Measurements from ENCODE around the gene RFPL1.
"Not testable (repeated sequence)": the region's sequence is repeated elsewhere in the genome, so short reads cannot be mapped to it uniquely, and the experiment has no call there.

RFPL1 gene

DNA sequence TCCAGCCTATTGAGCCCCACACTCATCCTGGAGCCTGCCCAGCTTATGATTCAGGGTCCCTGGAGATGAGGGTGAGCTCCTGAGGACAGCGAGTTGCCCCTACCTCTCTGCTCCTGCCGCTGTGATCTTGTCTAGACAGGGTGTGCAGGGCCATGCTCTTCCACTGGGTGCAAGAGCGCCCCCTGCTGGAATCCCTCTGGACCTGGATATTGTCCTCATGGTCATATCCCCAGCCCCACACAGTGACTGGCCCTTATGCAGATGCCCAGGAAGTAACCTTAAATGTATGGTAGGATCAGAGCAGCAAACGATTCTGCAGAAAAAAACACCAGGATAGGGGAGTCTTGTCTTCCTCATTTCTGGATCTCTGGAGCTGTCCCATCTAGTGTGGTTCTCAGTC lies 25.6 kb upstream of the RFPL1 start:
- not testable (repeated sequence) for H3K27ac ChIP-seq (replicated peaks); H3K27me3 ChIP-seq (ENCODE audit: insufficient read depth, poor library complexity, severe bottlenecking); H3K4me3 ChIP-seq (replicated peaks; ENCODE audit: insufficient read depth, low read length)
- peak in 1 of 2 experiments; percentile 28 for DNase-seq (ENCODE audit: low read depth in 1 of 2, low spot score in 1 of 2)
- TF ChIP-seq, protein P1, sequence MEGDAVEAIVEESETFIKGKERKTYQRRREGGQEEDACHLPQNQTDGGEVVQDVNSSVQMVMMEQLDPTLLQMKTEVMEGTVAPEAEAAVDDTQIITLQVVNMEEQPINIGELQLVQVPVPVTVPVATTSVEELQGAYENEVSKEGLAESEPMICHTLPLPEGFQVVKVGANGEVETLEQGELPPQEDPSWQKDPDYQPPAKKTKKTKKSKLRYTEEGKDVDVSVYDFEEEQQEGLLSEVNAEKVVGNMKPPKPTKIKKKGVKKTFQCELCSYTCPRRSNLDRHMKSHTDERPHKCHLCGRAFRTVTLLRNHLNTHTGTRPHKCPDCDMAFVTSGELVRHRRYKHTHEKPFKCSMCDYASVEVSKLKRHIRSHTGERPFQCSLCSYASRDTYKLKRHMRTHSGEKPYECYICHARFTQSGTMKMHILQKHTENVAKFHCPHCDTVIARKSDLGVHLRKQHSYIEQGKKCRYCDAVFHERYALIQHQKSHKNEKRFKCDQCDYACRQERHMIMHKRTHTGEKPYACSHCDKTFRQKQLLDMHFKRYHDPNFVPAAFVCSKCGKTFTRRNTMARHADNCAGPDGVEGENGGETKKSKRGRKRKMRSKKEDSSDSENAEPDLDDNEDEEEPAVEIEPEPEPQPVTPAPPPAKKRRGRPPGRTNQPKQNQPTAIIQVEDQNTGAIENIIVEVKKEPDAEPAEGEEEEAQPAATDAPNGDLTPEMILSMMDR (IDR thresholded peaks at IDR 0.05; ENCODE audit: insufficient read depth, low read length): peak; percentile 5

DNA sequence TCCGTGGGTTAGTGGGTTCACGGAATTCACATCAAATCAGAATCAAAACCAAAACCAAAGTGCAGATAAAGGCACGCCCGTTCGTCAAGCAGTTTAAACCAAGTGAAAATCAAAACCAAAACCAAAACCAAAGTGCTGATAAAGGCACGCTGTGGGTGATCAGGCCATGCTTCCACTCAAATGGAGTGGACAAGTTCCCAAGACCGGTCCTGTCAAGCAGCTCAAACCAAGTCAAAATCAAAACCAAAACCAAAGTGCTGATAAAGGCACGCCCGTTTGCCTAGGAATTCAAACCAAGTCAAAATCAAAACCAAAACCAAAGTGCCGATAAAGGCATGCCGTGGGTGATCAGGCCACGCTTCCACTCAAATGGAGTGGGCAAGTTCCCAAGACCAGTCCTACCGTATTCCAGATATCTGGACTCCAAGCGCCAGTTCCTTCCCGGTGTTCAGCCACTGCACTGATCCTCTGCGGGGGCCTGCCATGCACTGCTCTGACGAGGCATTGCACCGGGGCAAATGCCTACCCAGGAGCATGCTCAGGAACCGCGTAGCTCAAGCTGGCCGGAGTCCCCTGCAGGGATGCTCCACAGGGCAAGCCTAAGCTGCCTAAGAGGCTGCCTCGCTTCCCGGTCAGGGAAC lies 23.3 kb upstream of the RFPL1 start:
- not testable (repeated sequence) for H3K27ac ChIP-seq (replicated peaks); DNase-seq (ENCODE audit: low read depth in 1 of 2, low spot score in 1 of 2); H3K27me3 ChIP-seq (ENCODE audit: insufficient read depth, poor library complexity, severe bottlenecking)
- H3K4me3 ChIP-seq (replicated peaks; ENCODE audit: insufficient read depth, low read length): peak overlapping the region; percentile 26

DNA sequence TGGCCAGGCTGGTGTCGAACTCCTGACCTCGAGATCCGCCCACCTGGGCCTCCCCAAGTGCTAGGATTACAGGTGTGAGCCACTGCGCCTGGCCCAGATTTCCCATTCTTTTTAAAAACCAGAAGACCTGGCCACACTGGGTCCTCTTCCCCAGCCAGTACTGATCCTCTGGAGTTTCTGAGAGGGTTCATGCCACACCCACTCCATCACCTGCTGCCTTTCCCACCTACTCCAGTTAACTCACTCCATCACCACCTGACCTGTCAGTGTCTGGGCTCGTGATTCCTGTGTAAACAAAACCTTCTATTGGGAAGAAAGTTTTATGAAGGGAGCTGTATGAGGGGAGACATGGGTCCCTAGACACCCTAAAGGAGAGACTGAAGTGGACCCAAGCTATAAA lies 19.7 kb upstream of the RFPL1 start:
- DNase-seq (ENCODE audit: low read depth in 1 of 2, low spot score in 1 of 2); H3K4me3 ChIP-seq (replicated peaks; ENCODE audit: insufficient read depth, low read length); H3K27ac ChIP-seq (replicated peaks); H3K27me3 ChIP-seq (ENCODE audit: insufficient read depth, poor library complexity, severe bottlenecking): not testable (repeated sequence)

DNA sequence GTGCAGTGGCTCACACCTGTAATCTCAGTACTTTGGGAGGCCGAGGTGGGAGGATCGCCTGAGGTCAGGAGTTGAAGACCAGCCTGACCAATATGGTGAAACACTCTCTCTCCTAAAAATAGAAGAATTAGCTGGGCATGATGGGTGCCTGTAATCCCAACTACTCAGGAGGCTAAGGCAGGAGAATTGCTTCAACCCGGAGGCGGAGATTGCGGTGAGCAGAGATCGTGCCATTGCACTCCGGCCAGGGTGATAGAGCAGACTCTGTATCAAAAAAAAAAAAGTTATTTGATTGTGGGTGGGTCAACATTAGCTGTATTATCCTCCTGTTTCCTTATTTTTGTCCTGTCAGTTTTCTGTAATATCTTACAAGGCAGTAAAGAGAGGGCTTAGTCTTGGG lies 11.9 kb upstream of the RFPL1 start:
- Histone ChIP-seq H3K27ac (replicated peaks) (no peak overlapping the region), H3K4me3 (replicated peaks; ENCODE audit: insufficient read depth, low read length) (no peak overlapping the region), H3K27me3 (ENCODE audit: insufficient read depth, poor library complexity, severe bottlenecking) (peaks cover 4% of the 10 kb centered on the region)
- no peak for DNase-seq (ENCODE audit: low read depth in 1 of 2, low spot score in 1 of 2)
- TF ChIP-seq, protein P1 (IDR thresholded peaks at IDR 0.05; ENCODE audit: insufficient read depth, low read length): no peak
- TF ChIP-seq POLR2AphosphoS5 (IDR thresholded peaks at IDR 0.05; ENCODE audit: low read depth) (no peak), SPI1 (IDR thresholded peaks at IDR 0.05; ENCODE audit: borderline replicate concordance, low read depth) (no peak), GABPA (IDR thresholded peaks at IDR 0.05; ENCODE audit: low read depth) (no peak)
- TF ChIP-seq, protein P2, sequence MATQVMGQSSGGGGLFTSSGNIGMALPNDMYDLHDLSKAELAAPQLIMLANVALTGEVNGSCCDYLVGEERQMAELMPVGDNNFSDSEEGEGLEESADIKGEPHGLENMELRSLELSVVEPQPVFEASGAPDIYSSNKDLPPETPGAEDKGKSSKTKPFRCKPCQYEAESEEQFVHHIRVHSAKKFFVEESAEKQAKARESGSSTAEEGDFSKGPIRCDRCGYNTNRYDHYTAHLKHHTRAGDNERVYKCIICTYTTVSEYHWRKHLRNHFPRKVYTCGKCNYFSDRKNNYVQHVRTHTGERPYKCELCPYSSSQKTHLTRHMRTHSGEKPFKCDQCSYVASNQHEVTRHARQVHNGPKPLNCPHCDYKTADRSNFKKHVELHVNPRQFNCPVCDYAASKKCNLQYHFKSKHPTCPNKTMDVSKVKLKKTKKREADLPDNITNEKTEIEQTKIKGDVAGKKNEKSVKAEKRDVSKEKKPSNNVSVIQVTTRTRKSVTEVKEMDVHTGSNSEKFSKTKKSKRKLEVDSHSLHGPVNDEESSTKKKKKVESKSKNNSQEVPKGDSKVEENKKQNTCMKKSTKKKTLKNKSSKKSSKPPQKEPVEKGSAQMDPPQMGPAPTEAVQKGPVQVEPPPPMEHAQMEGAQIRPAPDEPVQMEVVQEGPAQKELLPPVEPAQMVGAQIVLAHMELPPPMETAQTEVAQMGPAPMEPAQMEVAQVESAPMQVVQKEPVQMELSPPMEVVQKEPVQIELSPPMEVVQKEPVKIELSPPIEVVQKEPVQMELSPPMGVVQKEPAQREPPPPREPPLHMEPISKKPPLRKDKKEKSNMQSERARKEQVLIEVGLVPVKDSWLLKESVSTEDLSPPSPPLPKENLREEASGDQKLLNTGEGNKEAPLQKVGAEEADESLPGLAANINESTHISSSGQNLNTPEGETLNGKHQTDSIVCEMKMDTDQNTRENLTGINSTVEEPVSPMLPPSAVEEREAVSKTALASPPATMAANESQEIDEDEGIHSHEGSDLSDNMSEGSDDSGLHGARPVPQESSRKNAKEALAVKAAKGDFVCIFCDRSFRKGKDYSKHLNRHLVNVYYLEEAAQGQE (IDR thresholded peaks at IDR 0.05; ENCODE audit: insufficient replicate concordance, low read depth): no peak

DNA sequence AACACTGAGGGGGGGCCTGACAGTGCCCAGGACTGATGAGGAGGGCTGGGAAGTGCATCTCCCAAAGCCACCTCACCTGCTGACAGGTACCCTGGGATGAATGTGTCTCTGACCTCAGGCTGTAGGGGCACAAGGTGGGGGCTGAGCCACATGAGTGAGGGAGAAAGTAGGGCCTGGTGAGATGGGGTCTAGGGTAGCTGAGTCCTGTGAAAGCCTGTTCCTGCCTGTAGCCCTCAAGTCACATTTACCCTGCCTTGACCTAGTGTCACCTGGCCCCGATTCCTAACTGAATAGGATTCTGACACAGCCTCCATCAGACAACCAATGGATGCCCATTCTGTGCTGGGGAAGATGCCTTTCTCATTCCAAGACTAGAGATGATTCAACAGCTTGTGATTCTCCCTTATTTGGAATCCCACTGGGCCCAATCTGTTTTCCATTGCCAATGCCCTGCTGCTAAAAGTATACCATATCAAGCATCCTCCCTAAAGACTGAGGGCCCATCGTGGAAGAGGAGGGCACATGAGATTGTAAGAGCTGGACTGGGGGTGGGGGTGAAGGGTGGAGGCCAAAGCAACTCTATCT lies 11.1 kb upstream of the RFPL1 start:
- no peak for DNase-seq (ENCODE audit: low read depth in 1 of 2, low spot score in 1 of 2)
- no peak overlapping the region for H3K27ac ChIP-seq (replicated peaks)
- peaks cover 4% of the 10 kb centered on the region for H3K27me3 ChIP-seq (ENCODE audit: insufficient read depth, poor library complexity, severe bottlenecking)
- TF ChIP-seq GABPA (IDR thresholded peaks at IDR 0.05; ENCODE audit: low read depth) (no peak), SPI1 (IDR thresholded peaks at IDR 0.05; ENCODE audit: borderline replicate concordance, low read depth) (no peak), POLR2AphosphoS5 (IDR thresholded peaks at IDR 0.05; ENCODE audit: low read depth) (no peak)
- TF ChIP-seq, protein P1 (IDR thresholded peaks at IDR 0.05; ENCODE audit: insufficient read depth, low read length): no peak
- TF ChIP-seq, protein P2 (IDR thresholded peaks at IDR 0.05; ENCODE audit: insufficient replicate concordance, low read depth): no peak
- H3K4me3 ChIP-seq (replicated peaks; ENCODE audit: insufficient read depth, low read length): no peak overlapping the region

All from HL-60 (cell line).